Right atrium auricular region (tissue), 2 donors: ENCODE measurements around the gene GPHA2. TPM values are rescaled to one million over a fixed set of nuclear protein-coding genes. Genes with fewer than 3 reads are reported as not detected.

Experiments used
- DNase-seq: peaks from one replicate; pipeline ENCODE4 v3.0.0-alpha.2; 2019; ENCODE audit warnings: low spot score
- H3K27ac ChIP-seq, 2 donors: fragments of 200-600 bp; sonication (generic); 1 replicate in 1 of 2; 2 replicates in 1 of 2; pipeline ENCODE4 v1.5.1; 2016 to 2019
- H3K27me3 ChIP-seq, 2 donors: fragments of 200-600 bp; sonication (generic); one replicate each; pipeline versions ENCODE4 v1.5.1 to v1.6.0; 2017 to 2019
- H3K36me3 ChIP-seq: fragments of 200-600 bp; sonication (generic); one replicate; pipeline ENCODE4 v1.5.1; 2016
- H3K4me1 ChIP-seq, 2 donors: fragments of 200-600 bp; sonication (generic); one replicate each; pipeline versions ENCODE4 v1.5.1 to v1.6.0; 2017 to 2019
- H3K4me3 ChIP-seq, 2 donors: fragments of 200-600 bp; sonication (generic); 1 replicate in 1 of 2; 2 replicates in 1 of 2; pipeline ENCODE4 v1.5.1; 2017 to 2019; ENCODE audit warnings: mild to moderate bottlenecking in 1 of 2, moderate library complexity in 1 of 2
- H3K9me3 ChIP-seq, 2 donors: fragments of 200-600 bp; sonication (generic); one replicate each; pipeline ENCODE4 v1.5.1; 2019
- microRNA counts, 2 donors: library from miRNA; unstranded; fragments of <30 nt; microRNA quantifications; one replicate each; lab custom pipeline; 2016 to 2017
- microRNA-seq, 2 donors: library from miRNA; unstranded; fragments of <30 nt; microRNA quantifications; one replicate each; pipeline ENCODE4, GENCODE V29; 2016 to 2017; ENCODE audit warnings: borderline number of aligned reads in 2 of 2, borderline replicate concordance in 1 of 2
- total RNA-seq, 2 donors: library from RNA; depleted of rRNA; stranded (reverse); fragments of >200 nt; gene quantifications; one replicate each; pipeline ENCODE4 v1.1.0, GENCODE V29; 2016
- TF ChIP-seq, protein P1 (sequence below), 2 donors: fragments of 200-600 bp; sonication (generic); IDR thresholded peaks; one replicate each; pipeline ENCODE4 v1.5.1; 2019; ENCODE audit warnings: antibody characterized with exemption in 2 of 2

The GPHA2 gene
- total RNA-seq, 2 donors from 2014 or later, result not detected

- Histone ChIP-seq H3K4me1 (peaks cover 0 to 32% of the 10 kb centered on the region in 2 donors), H3K27ac (peak overlapping the region in 1 of 2 donors; percentile 55), H3K36me3 (no peaks in the 10 kb centered on the region), H3K27me3 (no peaks in the 10 kb centered on the region), H3K4me3 (peak overlapping the region; percentile 3 to 35), H3K9me3 (no peaks in the 10 kb centered on the region)
- DNase-seq, result no peak
- TF ChIP-seq, protein P1, sequence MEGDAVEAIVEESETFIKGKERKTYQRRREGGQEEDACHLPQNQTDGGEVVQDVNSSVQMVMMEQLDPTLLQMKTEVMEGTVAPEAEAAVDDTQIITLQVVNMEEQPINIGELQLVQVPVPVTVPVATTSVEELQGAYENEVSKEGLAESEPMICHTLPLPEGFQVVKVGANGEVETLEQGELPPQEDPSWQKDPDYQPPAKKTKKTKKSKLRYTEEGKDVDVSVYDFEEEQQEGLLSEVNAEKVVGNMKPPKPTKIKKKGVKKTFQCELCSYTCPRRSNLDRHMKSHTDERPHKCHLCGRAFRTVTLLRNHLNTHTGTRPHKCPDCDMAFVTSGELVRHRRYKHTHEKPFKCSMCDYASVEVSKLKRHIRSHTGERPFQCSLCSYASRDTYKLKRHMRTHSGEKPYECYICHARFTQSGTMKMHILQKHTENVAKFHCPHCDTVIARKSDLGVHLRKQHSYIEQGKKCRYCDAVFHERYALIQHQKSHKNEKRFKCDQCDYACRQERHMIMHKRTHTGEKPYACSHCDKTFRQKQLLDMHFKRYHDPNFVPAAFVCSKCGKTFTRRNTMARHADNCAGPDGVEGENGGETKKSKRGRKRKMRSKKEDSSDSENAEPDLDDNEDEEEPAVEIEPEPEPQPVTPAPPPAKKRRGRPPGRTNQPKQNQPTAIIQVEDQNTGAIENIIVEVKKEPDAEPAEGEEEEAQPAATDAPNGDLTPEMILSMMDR (IDR thresholded peaks at IDR 0.05), result no peak
Measured at GRCh38 chr11:64888406-64888728, 47.3 kb downstream of the GPHA2 start.

DNA sequence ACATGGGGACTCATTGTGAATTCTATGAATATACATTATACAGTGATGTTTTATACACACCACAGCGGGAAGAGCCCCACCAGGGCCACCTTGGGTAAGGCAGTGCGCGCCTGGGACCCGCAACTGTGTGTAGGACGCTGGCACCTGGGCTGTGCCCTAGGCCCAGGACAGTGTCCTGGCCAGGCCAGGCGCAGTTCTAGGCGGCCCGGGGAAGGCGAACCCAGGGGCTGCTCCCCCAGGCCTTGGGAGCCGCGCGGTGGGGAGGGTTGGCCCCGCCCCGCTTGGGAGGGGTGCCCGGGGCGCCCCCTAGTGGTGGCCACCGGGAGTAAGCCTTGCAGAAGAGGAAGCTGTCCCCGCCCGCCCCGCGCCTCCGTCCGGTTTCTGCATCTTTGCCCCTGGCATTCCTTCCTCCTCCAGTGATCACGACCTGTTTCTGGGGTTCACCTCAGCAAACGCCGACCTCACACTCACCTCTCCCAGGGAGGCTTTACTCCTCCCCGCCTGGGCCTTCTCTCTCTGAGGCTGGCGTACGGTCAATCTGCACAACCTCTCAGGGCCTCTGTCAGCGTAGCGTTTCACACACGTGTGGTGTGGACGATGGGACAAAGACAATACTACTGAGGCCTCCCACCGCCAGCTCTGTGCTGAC, 47.8 kb downstream of the GPHA2 start:
- peak; percentile 78 for DNase-seq

DNA sequence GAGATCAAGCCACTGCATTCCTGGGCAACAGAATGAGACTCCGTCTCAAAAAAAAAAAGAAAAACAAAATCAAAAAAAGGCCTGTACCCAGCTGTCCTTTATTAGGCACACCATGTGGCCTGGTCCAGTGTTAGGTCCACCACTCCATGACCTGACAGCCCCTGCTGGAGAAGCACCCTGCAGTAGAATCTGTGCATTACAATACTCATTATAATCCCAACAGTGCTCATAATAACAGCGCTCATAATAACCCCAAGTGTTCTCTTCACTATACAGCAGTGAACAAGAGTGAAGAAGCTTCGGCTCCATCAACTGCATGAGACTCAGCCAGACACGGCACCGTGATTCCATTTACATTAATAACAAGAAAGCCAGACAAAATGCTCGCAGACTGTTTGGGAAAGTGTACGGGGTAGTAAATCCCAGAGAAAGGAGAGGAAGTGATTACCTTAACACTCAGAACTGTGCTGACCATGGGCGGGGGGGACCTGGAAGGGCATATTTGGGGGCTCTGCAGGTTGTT, 48.4 kb downstream of the GPHA2 start:
- Histone ChIP-seq H3K27me3 (no peaks in the 10 kb centered on the region), H3K36me3 (no peaks in the 10 kb centered on the region), H3K4me3 (no peak overlapping the region), H3K4me1 (peaks cover 0 to 21% of the 10 kb centered on the region in 2 donors), H3K27ac (peak overlapping the region; percentile 13 to 55), H3K9me3 (no peaks in the 10 kb centered on the region)
- no peak for DNase-seq
- TF ChIP-seq, protein P1 (IDR thresholded peaks at IDR 0.05), result no peak

More for the DNA sequence above, 47.8 kb downstream of the GPHA2 start:
- TF ChIP-seq, protein P1 (IDR thresholded peaks at IDR 0.05), result peak; percentile 92 to 98
- Histone ChIP-seq H3K4me3 (peak overlapping the region; percentile 3 to 35), H3K27ac (peak overlapping the region; percentile 13 to 55), H3K36me3 (no peaks in the 10 kb centered on the region), H3K27me3 (no peaks in the 10 kb centered on the region), H3K4me1 (peaks cover 0 to 27% of the 10 kb centered on the region in 2 donors), H3K9me3 (no peaks in the 10 kb centered on the region)

DNA sequence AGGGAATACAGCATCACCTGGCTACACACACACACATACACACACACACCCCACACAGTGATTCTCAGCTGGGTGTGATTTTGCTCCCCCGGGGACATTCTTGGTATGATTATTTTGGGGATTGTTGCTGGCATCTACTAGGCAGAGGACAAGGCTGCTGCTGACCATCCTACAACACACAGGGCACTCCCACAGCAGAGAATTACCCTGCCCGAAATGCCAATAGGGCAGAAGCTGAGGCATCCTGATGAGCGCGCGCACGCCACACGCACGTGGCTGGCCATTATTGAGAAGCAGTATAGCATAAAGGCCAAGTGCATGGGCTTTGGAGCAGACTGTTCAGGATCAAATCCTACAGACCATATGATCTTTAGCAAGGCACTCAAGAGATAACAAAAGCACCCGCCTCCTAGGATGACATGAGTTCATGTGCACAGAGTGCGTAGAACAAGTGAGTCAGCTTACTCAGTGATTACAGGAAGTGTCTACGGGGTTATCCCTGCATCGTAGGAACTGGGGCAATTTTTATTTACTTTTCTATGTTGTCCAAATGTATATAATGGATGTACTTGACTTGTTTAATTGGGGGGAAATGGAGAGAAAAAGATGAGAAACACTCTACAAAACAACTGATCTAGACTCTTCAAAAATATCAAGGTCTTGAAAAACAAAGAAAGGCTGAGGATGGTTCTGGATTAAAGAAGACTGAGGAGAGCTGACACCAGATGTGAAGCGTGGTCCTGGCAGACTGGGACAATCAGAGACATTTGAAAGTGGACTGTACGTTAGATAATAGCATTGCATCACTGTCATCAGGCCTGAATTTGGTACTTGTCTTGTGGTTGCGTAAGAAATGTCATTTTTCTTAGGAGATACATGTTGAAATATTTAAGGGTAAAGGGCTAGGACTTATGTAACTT, 50.1 kb downstream of the GPHA2 start:
- no peak for DNase-seq
- H3K27ac ChIP-seq, result no peak overlapping the region
- TF ChIP-seq, protein P1 (IDR thresholded peaks at IDR 0.05), result no peak

More for the DNA sequence above, 50.1 kb downstream of the GPHA2 start:
- H3K9me3 ChIP-seq, result no peaks in the 10 kb centered on the region
- H3K36me3 ChIP-seq, result no peaks in the 10 kb centered on the region
- peaks cover 0 to 26% of the 10 kb centered on the region in 2 donors for H3K4me1 ChIP-seq
- H3K4me3 ChIP-seq, result no peak overlapping the region
- no peaks in the 10 kb centered on the region for H3K27me3 ChIP-seq

MicroRNAs encoded within 50 kb of the gene (microRNA counts, 767-probe panel; counts per million panel counts)
- 2,247 to 3,722 counts per million in 2 donors for microRNA hsa-miR-192-5p (lab: Ali Mortazavi, UCI)

Small RNA genes lying within 50 kb of the gene (microRNA-seq; reads per million reads assigned to microRNA genes)
- gene MIR6749 (0 reads per million in 2 donors), gene MIR6750 (0 reads per million in 2 donors)

Other genes with a start within 250 kb of the GPHA2 start
- gene NRXN2, start 212.7 kb downstream of the GPHA2 start, total RNA-seq, result 1 to 10 TPM in 1 of 2 donors, under 1 TPM in 1; 0.85 to 1.4 TPM
- gene RASGRP2, start 191.8 kb downstream of the GPHA2 start, total RNA-seq, result 10 to 100 TPM; 28.1 to 30.4 TPM
- 10 to 100 TPM; 17.8 to 84.7 TPM for gene PYGM, start 175.9 kb downstream of the GPHA2 start, total RNA-seq
- gene SF1, start 157.4 kb downstream of the GPHA2 start, total RNA-seq, result 100 to 1,000 TPM; 196 to 213 TPM
- gene MAP4K2, start 132.7 kb downstream of the GPHA2 start, total RNA-seq, result 10 to 100 TPM; 19.4 to 20.4 TPM
- 1 to 10 TPM; 7.2 to 9.8 TPM for gene MEN1, start 125.3 kb downstream of the GPHA2 start, total RNA-seq
- 1 to 10 TPM in 1 of 2 donors, under 1 TPM in 1; 0.33 to 1.0 TPM for gene CDC42BPG, start 91.2 kb downstream of the GPHA2 start, total RNA-seq
- gene EHD1, start 57.3 kb downstream of the GPHA2 start, total RNA-seq, result 10 to 100 TPM; 29.5 to 34.1 TPM
- gene ATG2A, start 18.7 kb downstream of the GPHA2 start, total RNA-seq, result 10 to 100 TPM; 16.0 to 24.1 TPM
- gene PPP2R5B, start 11.2 kb downstream of the GPHA2 start, total RNA-seq, result 10 to 100 TPM; 21.5 to 23.0 TPM
- gene MAJIN, start 36.2 kb upstream of the GPHA2 start, total RNA-seq, result not detected
- 1 to 10 TPM; 1.1 to 1.6 TPM for gene BATF2, start 61.1 kb upstream of the GPHA2 start, total RNA-seq
- 100 to 1,000 TPM; 155 to 207 TPM for gene ARL2, start 78.3 kb upstream of the GPHA2 start, total RNA-seq
- 10 to 100 TPM; 19.4 to 21.8 TPM for gene SNX15, start 91.5 kb upstream of the GPHA2 start, total RNA-seq
- 1 to 10 TPM; 5.4 to 6.8 TPM for gene SAC3D1, start 105.3 kb upstream of the GPHA2 start, total RNA-seq
- 10 to 100 TPM in 1 of 2 donors, 1 to 10 TPM in 1; 6.0 to 18.9 TPM for gene NAALADL1, start 122.7 kb upstream of the GPHA2 start, total RNA-seq
- under 1 TPM; 0.16 to 0.52 TPM for gene CDCA5, start 148.1 kb upstream of the GPHA2 start, total RNA-seq
- gene ZFPL1, start 148.3 kb upstream of the GPHA2 start, total RNA-seq, result 10 to 100 TPM; 26.7 to 38.4 TPM
- 100 to 1,000 TPM in 1 of 2 donors, 10 to 100 TPM in 1; 98.5 to 147 TPM for gene VPS51, start 160.3 kb upstream of the GPHA2 start, total RNA-seq
- 100 to 1,000 TPM; 134 to 199 TPM for gene TM7SF2, start 176.0 kb upstream of the GPHA2 start, total RNA-seq
- gene ZNHIT2, start 181.8 kb upstream of the GPHA2 start, total RNA-seq, result 10 to 100 TPM in 1 of 2 donors, 1 to 10 TPM in 1; 8.7 to 12.0 TPM
- gene FAU, start 186.2 kb upstream of the GPHA2 start, total RNA-seq, result 100 to 1,000 TPM; 361 to 585 TPM
- 10 to 100 TPM; 38.8 to 47.8 TPM for gene MRPL49, start 186.4 kb upstream of the GPHA2 start, total RNA-seq
- 10 to 100 TPM; 29.1 to 52.0 TPM for gene SYVN1, start 198.6 kb upstream of the GPHA2 start, total RNA-seq
- not detected for gene SPDYC, start 234.3 kb upstream of the GPHA2 start, total RNA-seq
- gene CAPN1, start 246.0 kb upstream of the GPHA2 start, total RNA-seq, result 10 to 100 TPM; 89.9 to 93.0 TPM